ENCODE data around the gene WNT7B.

Gene WNT7B

DNA sequence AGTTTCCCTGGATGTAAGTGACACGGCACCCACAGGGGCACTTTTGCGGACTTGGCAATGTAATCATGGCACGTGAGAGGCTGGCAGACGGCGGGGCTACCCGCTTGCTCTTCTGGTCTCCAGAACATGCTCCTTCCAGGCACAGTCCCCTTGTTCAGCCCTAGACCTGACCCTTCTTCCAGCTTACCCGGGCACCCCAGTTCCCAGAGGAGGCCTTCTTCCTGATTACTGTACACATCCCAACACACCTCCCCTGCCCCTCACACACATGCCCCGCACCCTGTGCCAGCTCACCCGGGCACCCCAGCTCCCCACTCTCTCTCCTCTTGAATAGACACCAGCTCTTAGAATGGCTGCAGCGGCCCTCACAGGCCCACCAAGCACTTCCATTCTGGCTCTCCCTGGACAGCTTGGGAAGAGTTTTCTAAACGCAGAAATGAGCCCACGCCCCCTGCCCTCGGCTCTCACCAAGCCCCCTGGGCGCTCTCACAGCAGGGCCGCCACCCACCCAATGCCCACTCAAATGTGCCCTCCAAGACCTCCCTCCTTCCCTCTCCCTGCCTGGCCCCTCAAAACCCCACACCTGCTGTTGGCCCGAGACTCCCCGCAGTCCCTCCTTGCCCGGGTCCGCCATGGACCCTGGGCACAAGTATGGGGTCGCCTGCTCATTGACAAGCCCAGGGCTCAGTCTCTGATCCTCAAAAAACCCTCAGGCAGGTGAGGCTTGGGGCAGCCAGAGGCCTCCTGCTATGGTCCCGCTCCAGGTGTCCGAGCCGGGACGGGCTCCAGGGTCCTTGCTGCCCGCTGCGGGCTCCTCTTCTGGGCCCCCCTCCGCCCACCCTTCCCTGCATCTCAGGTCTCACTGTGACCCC is 88.5 kb downstream of the WNT7B start:
- DNase-seq (ENCODE audit: low read depth in 2 of 2) = no peak

DNA sequence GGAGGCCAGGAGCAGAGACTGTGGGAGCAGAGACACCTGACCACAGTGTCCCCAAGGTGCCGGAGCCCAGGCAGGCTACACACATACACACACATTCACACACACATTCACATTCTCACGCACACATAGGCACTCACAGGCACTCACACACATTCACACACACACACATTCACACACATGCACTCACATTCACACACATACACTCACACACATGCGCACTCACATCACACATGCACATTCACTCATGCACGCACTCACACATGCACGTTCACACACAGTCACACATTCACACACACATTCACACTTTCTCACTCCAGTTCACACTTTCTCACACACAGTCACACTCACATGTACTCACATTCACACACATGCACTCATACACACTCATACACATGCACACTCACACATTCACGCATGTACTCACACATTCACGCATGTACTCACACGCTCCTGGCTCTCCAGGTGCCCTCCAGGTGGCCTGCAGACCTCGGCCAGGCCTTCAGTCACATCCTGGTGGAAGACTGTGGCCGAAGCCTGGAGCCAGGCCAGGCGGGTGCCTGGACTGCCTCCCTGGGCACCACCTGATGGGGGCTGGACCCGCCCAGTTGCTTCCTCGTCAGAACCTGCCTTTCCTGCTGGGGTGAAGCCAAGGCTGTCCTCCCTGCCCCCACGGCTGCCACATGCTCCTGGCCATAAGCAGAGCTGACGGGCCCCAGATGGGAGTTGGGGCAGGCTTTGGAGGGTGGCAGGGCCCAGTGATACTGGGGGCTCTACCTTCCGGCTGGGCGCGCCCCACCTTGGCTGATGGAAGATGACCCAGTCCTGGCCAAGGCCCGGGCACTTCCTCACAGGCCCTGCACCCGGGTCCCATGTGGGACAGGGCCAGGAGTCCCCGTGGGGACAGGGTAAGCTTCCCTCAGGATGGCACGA is 89.5 kb downstream of the WNT7B start:
- no peak for DNase-seq (ENCODE audit: low read depth in 2 of 2)

DNA sequence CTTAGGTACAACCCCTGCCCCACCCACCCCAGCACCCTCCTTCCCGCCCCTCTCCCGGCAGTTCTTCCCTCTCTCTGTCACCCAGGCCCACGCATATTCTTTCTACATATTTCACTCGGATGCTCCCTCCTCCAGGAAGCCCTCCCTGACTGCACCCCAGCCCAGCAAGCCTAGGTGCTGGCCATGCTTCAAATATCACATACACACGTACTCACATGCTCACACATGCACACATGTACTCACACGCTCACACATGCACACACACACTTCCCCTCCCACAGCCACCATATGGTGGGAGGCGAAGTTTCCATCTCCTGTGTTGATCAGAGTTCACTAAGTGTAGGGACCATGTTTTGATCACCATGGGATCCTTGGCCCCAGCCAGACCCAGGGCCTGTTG is 90.4 kb downstream of the WNT7B start:
- no peak for DNase-seq (ENCODE audit: low read depth in 2 of 2)

DNA sequence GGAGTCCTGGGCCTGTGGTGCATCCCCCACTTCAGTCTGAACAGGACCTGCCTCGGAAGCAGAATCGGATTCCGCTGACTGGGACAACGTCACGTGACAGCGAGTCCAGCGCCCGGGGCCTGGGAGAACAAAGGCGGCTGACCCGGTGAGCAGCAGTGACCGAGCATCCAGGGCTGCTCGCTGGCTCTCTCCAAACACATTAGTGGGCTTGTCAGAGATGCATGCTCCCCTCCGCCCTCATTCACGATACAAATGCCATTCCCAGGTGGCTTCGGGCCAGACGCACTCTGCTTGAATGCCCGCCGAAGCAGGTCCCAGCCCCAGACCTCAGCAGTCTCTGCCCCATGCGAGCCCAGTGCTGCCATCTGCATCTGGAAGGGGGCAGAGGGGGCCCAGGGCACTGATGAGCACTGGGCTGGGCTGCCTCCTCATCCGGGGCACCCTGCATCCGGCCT is 91.0 kb downstream of the WNT7B start:
- DNase-seq (ENCODE audit: low read depth in 2 of 2) = no peak

DNA sequence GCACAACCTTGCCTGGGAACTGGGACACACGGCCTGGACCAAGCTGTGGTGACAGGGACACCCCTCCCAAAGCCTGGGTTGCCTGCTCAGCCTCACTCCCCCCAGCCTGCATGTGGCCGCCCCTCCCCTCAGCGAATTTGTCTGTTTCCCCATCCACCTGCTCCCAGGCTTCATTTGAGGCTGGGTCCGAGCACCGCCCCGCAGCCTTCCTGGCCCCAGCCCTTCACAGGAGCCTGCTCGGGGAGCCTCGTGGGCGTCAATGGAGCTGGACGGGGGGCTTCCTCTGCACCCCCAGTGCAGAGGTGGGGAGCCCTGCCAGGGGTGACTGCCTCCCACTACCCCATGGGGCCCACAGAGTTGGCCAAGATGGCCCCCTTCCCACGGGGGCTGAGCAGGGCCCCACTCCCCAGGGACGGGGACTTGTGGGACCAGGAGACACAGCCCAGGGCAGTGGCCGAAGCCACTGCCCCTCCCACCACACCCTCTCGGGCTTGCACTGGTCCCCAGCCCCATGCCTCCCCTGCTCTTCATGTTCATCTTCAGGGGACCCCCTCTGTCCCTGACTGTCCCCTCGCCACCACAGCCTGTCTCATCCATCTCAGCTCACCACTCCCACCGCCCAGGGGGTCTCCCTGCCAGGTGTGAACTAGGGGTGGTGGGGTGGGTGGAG is 91.7 kb downstream of the WNT7B start:
- no peak for DNase-seq (ENCODE audit: low read depth in 2 of 2)

DNA sequence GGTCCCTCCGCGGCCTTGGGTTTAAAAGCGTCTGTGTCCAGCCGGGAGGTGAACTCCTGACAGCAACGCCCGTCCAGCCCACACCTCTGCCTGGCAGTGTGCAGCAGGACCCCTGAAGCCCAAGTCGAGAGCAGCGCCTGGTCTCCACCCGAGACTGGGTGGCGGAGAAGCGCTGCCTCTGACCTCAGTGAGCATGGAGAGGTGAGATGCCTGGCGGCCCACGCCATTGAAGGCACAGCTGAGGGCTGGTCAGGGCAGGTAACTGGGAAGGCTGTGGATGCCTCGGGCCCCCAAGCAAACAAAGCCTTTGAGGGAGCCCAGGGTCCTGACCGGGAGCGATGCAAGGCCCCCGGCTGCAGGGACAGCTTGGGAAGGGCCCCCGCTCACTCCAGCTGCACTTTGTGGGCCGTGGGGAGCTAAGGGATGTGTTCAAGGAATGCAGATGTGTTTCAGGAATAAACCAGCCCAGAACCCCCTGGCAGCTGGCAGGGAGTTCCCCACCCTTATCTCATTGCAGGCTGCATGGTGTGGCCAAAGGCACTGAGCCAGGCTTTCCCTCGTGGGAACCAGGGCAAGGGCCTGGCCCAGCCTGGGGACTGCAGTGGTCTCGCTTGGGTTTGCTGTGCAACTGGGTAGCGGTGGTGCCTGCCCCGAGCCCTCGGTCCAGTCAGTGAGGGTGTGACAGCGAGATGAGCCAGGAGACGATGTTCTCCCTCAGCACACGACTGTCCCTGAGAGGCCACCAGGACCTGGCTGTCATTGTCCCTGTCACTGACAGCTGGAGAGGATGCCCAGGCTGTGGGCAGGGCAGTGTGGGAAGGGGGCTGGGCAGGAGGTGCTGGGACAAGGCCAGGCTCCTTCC is 92.5 kb downstream of the WNT7B start:
- DNase-seq (ENCODE audit: low read depth in 2 of 2) = no peak

DNA sequence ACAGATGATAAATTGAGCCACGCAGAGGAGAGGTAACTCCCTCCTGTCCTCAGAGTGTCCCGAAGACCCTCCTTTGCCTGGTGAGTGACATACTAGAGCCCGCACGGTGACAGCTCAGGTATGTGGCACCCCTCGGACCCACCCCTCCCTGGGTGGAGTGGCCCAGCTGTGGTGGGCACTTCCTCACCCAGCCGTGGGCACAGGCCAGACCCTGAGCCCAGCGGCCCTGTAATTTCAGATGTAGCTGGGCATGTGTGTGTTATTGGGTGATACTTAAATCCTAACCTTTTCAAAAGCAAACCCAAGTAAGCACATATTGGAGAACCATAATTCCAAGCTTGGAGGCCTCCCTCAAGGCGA is 93.2 kb downstream of the WNT7B start:
- DNase-seq (ENCODE audit: low read depth in 2 of 2) = no peak

DNA sequence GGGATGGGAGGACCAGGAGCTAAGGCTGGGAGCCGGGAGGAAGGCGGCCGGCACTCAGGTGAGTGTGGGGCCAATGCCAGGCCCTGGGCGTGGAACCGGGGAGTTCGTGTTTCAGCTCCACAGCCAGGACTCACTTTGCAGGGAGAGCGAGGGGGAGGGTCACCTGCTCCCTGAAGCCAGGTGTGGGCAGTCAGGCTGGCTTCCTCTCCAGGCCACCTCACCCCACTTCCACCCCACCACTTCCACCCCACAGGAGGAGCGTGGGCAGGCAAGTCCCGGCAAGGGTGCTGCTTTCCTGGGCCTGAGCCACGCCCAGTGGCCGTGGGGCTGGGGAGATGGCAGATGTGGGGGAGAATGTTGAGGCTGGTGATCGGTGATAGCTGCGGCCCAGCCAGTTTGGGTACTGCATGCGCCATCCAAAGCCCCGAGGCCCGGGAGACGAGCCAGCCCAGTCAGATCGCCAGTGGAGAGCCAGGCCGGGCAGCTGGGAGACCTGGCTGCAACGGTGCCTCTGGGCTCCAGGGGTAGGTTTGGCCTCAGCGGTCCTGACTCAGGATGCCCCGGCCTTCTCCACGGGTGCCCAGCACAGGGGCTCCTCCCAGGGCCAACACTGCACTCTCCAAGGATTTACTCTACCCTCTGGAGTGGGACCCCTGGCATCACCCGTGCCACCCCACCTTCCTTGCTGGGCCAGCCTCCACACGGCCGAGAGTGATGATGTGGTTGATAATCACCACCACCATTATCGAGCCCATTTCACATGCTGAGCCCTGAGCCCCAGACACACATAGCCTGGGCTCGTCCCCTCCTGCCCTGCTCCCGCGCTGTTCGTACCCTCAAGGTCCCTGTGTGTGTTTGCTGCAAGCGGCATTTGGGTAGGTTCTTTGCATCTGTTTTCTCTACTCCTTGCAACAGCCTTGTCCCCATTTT is 93.8 kb downstream of the WNT7B start:
- DNase-seq (ENCODE audit: low read depth in 2 of 2) = no peak

DNA sequence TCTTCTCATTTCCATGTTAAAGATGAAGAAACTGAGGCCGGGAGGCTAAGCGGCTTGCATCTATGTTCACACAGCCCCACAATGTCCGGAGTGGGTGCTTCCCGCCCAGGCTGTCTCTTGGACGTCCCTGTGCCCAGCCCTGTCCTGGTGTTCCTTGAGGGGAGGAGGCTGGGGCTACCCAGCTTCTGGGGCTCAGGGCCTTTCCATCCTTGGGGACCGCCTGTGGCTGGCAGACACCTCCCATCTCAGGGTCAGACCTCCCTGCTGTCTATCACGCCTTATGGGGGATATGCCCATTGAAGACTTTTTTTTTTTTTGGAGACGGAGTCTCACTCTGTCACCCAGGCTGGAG is 95.5 kb downstream of the WNT7B start:
- no peak for DNase-seq (ENCODE audit: low read depth in 2 of 2)

DNA sequence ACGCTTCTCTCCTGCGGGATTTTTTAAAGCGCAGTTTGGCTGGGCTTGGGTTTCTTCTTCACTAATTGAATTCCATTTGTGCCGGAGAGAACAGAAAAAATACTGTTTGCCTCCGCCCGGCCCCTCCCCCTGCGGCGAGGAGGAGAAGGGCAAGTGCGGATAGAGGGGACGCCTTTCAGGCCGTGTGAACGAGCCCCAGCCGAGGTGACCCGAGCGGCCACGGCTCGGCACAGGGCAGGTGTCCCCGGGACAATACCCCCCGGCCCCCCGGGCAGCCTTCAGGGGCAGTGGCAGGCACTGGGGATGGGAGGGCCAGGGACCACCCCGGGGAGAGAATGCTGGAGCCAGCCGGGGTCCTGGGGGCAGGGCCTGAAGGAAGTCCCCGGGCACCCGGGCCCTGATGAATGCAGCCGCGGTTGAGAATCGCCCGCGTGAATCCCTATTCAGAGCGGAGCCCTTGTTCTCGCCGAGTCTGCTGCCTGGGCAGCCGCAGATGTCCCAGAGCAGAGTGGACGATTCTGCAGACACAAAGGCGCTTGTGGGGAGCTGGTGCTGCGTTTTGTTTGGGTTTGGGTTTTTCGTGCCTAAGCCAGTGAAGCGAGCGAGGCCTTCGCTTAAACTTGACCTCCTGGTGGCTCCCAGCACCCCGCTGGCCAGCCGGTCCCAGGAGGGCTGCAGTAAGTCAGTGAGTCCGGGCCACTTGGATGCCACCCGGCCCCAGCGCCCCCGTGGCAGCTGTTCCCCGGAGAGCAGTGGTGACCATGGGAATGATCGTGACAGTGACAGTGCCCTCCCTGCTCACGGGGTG is 96.0 kb downstream of the WNT7B start:
- DNase-seq (ENCODE audit: low read depth in 2 of 2) = no peak

DNA sequence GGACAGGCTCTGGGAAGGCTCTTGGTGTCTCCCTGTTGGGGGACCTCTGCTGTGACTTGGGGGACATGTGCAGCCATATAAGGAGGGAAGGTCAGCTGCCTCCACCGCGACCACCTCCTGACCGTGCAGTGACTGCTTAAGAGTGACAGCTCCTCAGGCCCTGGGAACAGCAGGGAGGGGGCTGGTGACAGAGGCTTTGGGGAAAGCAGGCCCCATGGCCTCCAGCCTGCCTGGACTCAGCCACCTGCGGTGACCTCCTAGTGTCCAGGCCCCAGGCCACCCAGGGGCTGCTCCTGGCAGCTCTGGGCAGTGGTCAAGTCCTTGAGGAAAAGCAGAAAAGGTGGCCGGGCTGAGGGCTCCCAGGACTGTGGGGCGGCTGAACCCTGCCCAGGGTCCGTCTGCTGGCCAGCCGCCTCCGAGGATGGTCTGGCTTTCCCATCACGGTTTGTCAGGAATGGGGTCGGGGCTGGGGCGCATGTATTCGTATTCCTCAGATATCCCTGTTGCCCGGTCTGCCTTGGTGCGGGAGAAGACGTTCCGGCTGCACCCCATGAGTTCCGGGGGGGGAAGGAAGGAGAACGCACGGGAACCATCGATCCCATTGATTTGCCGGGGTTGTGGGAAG is 96.8 kb downstream of the WNT7B start:
- no peak for DNase-seq (ENCODE audit: low read depth in 2 of 2)

DNA sequence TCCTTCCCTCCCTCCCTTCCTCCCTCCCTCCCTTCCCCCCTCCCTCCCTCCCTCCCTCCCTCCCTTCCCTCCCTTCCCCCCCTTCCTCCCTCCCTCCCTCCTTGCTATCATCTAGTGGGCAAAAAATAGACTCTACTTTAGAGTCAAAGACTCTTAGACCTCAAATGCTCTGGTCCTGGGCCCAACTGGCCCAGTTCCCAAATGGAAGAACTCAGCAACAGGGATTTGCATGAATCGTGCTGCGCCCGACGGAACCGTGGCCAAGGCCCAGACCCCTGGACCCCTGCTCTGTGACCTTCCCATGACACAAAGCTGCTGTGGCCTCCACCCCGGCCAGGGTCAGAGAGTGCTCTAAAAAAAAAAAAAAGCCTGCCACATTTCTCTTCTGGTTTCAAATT is 97.4 kb downstream of the WNT7B start:
- DNase-seq (ENCODE audit: low read depth in 2 of 2) = no peak

DNA sequence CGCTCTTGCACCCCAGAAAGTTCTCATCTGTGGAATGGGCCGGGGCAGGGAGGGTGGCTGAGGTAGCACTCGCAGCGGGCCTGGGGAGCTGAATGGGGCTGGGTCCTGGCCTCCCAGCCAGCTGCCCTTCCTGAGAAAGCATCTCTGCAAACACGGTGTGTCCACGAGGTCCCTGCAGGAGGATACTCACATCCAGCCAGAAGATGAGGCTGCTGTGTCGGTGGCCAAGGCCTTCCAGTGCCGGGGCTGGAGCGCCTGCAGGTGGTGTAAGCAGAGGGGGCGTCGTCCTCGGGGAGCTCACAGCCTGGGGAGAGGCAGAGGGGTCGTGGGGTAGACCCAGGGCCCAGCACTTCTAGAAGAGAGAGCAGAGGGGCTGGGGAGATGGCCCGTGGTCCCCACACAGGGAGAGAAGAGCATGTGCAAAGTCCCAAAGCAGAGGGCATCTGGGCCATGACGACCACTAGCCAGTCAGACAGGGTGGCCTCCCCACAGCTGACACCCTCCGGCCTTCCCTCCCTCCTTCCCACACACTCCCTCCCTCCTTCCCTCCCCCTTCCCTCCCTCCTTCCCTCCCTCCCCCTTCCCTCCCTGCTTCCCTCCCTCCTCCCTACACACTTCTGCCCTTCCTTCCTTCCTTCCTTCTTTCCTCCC is 97.9 kb downstream of the WNT7B start:
- no peak for DNase-seq (ENCODE audit: low read depth in 2 of 2)

DNA sequence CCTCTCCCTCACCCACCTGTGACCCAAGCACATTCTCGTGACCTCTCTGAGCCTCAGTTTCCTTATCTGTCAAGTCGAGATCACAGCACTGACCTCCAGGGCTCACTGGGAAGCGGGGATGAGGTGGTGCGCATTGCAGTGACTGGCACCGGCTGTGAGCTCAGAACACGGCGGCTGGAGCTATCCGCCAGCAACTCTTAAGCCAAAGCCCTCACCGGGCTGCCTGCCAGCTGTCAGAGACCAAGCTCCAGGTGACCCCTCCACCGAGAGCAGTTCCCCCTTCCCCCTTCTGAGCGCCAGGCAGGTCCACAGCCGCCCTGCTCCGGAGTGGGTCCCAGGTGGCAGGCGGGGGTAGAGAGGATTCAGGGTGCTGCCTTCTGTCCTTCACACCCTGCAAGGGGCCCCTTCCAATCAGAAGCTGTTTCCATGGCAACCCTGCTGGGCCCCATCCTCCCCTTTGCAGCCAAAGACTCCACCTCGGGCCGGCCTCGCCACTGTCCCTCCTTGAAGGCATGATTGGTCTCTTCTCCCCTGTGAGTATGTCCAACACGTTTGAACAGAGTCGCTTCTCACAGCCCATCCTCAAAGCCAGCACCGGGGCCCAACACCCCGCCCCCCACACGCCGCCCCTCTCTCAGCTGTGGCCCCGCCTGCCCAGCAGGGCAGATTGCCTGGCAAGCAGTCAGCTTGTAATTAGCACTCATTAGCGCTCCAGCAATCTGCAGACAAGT is 98.7 kb downstream of the WNT7B start:
- no peak for DNase-seq (ENCODE audit: low read depth in 2 of 2)

DNA sequence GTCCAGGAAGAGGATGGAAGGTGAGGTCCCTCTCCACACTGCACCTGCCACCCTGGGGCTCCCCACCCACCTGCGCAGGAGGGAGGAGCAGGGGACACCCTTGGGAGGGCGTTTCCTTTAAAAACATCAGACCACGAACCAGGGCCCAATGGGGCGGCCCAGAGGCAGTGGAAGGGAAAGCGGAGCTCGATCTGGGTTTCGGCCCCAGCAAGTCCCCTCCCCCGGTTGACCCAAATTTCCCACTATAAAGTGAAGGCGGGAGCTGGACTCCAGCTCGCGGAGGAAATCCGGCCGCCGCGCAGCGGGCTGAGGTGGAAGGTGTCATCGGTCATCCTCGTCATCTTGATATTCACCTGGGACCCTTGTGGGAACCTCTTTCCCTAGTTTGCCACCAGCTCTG is 99.3 kb downstream of the WNT7B start:
- no peak for DNase-seq (ENCODE audit: low read depth in 2 of 2)

DNA sequence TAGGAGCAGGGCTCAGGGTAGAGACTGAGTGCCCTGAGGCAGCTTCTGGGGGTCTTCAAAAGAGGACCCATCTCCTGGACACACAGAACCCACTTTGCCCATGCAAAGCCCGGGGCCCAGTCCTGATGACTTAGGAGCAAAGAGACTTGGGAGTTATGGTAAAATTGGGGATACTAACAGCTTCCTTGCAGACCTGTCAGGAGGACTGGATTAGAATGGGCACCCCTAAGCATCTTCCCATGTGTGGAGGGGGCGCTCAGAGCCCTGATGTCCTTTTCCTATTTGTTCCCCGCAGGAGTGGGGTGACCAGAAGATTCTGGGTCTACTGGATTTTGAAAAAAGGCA is 100.0 kb downstream of the WNT7B start:
- no peak for DNase-seq (ENCODE audit: low read depth in 2 of 2)

DNA sequence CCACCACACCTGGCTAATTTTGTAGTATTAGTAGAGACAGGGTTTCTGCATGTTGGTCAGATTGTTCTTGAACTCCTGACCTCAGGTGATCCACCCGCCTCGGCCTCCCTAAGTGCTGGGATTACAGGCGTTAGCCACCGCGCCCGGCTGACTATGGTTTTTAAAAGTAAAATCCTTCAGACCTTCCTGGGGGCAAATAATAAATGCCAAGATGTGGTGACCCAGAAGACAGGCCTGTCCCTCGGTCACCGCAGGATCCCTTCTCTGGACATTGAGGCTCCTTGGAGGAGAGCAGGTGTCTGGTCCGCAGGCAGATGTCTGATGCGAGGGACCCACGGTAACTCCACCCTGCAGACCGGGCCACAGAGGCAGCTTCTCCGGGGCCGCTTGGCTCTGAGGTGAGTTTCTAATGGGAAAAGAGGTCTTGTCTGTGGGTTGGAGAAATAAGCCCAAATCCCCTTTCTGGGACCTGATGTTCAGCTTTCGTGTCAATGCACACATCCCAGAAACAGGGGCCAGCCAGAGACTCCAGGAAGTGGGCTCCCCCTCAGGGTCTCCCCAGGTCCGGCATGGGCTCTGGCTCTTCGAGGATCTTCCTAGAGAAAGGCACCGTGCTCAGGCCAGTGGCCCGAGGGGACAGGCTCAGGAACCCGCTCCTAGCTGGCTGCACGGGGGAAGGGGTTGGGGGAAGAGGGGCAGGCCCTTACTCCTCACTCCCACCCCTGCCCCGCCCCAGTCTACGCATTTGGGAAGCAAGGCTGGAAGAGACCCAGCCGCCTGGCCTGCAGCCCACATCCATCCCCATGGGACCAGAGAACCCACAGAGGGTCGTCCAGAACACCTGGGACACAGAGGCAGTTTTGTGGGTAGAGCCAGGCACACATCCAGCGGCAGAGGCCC is 100.6 kb downstream of the WNT7B start:
- DNase-seq (ENCODE audit: low read depth in 2 of 2) = no peak

Measured in stimulated activated CD8-positive, alpha-beta memory T cell treated with anti-CD3 and anti-CD28 coated beads, Interleukin-15, amount 100 ng/mL, for 48 hours (primary cell).